ENCODE results near the gene DNAL4.

DNAL4 gene

GRCh38 chr22:38739300-38740055, 54.5 kb downstream of the DNAL4 start:
- no peak for DNase-seq (ENCODE audit: low read depth)

GRCh38 chr22:38738475-38739070, 55.4 kb downstream of the DNAL4 start:
- DNase-seq (ENCODE audit: low read depth) = no peak
- TF ChIP-seq CTCF (IDR thresholded peaks at IDR 0.05; ENCODE audit: insufficient read depth, low read depth, low read length, missing control alignments) = no peak
- H3K4me3 ChIP-seq (ENCODE audit: low read depth, low read length) = no peak overlapping the region

More at GRCh38 chr22:38739300-38740055, 54.5 kb downstream of the DNAL4 start:
- no peak for TF ChIP-seq CTCF (IDR thresholded peaks at IDR 0.05; ENCODE audit: insufficient read depth, low read depth, low read length, missing control alignments)
- no peak overlapping the region for H3K4me3 ChIP-seq (ENCODE audit: low read depth, low read length)

- no peak for DNase-seq (ENCODE audit: low read depth)
- H3K4me3 ChIP-seq (ENCODE audit: low read depth, low read length) = no peak overlapping the region
- no peak for TF ChIP-seq CTCF (IDR thresholded peaks at IDR 0.05; ENCODE audit: insufficient read depth, low read depth, low read length, missing control alignments)
Observed at GRCh38 chr22:38737302-38738060, 56.5 kb downstream of the DNAL4 start.

GRCh38 chr22:38736257-38736570, 57.7 kb downstream of the DNAL4 start:
- no peak overlapping the region for H3K4me3 ChIP-seq (ENCODE audit: low read depth, low read length)
- TF ChIP-seq CTCF (IDR thresholded peaks at IDR 0.05; ENCODE audit: insufficient read depth, low read depth, low read length, missing control alignments) = no peak
- no peak for DNase-seq (ENCODE audit: low read depth)

GRCh38 chr22:38735465-38736256, 58.3 kb downstream of the DNAL4 start:
- TF ChIP-seq CTCF (IDR thresholded peaks at IDR 0.05; ENCODE audit: insufficient read depth, low read depth, low read length, missing control alignments) = no peak
- H3K4me3 ChIP-seq (ENCODE audit: low read depth, low read length) = no peak overlapping the region
- peak; percentile 32 for DNase-seq (ENCODE audit: low read depth)

GRCh38 chr22:38735126-38735464, 58.8 kb downstream of the DNAL4 start:
- H3K4me3 ChIP-seq (ENCODE audit: low read depth, low read length) = no peak overlapping the region
- no peak for TF ChIP-seq CTCF (IDR thresholded peaks at IDR 0.05; ENCODE audit: insufficient read depth, low read depth, low read length, missing control alignments)
- DNase-seq (ENCODE audit: low read depth) = no peak
